OCI-LY1 (cell line): ENCODE measurements around the gene PROCA1.

Experiments
- CTCF ChIP-seq: fragments of 200-600 bp; sonication (generic), shearing (Covaris generic); IDR thresholded peaks from 2 replicates; pipeline ENCODE4 v1.5.1; 2017; ENCODE audit warnings: mild to moderate bottlenecking, antibody characterized with exemption, low read length, moderate library complexity, mixed read lengths
- EZH2 ChIP-seq: fragments of 200-600 bp; sonication (generic), shearing (Covaris generic); IDR thresholded peaks from 2 replicates; pipeline ENCODE4 v1.8.0; 2017; ENCODE audit warnings: borderline replicate concordance, mixed run types, mild to moderate bottlenecking, antibody characterized with exemption, low read length, moderate library complexity, mixed read lengths

GRCh38 chr17:28750178-28751047 lies 38.7 kb upstream of the PROCA1 start:
- TF ChIP-seq CTCF = peak; percentile 99
- TF ChIP-seq EZH2 = no peak
